ENCODE data around the gene PLEKHM3.

The PLEKHM3 gene, protein sequence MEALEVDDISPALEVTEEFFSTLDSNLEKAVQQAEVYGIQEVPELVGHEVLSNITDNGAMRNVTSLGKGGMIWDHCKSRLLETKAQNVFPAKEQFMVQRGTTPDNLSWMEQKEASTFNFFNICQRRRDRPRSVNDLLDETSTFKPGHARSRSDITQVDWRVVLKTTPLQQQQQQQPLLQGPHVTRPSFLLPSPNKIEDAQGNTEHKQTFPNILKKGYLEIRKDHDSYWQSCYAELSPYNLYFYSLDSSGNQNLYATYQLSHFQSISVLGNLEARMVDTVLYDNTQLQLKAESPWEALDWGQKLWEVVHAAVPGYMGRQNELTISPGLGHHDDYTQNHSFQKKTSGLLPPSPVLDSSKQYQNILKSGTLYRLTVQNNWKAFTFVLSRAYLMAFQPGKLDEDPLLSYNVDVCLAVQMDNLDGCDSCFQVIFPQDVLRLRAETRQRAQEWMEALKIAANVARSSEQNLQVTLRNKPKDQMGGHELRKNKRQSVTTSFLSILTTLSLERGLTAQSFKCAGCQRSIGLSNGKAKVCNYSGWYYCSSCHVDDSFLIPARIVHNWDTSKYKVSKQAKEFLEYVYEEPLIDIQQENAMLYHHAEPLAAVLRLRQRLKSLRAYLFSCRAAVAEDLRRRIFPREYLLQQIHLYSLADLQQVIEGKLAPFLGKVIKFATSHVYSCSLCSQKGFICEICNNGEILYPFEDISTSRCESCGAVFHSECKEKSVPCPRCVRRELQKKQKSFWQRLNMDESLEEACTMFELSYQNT

DNA sequence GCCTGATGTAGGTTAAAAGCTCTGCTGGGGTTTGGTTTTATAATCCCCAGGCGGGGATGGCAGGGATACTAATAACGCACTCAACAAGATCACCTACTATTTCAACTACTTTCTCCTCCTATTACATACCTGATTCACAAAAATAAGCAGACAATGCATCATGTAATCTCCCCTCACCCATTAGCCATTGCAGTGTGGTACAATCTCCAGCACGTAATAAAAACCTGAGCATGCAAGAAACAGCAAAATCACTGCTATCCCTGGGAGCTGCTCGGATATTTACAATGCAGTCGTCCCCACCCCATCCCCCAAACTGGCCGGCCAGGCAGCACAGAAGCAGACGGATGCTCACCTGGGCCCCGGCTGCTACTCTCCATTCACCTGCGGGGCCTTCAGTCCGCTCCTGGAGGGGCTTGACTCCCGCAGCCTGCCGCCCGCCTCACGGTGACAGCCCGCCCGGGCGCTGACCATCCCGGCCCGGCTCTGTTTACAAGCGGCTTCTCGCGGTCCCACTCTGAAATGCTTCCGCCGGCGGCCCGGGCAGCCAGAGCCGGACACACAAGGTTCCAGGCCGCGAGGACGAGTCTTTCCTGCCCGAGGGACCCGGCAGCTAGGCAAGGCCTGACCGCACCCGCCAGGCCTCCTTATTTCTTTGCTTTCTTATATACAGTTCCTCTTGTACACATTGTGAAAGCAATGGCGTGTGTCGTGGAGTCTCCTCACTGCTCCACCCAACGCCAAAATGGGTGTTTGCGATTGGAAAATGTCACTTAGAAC is at the start of gene PLEKHM3:
Gene PLEKHM3 (minus strand): TSS at position 491 of the 777 bp plus-strand sequence. CDS start 23,888 bp downstream, outside the sequence.
- peak within 1 kb of the TSS; percentile 92 for H3K4me3 Mint-ChIP-seq
- ATAC-seq (peak; percentile 95), DNase-seq (ENCODE audit: low spot score in 2 of 2) (peak; percentile 83 to 93)
- H3K36me3 Mint-ChIP-seq: no peaks in the 10 kb centered on the region
- H3K4me1 Mint-ChIP-seq: peaks cover 15% of the 10 kb centered on the region
- peak within 1 kb of the TSS; percentile 95 for H3K27ac Mint-ChIP-seq
- no peaks in the 10 kb centered on the region for H3K9me3 Mint-ChIP-seq

GRCh38 chr2:208074610-208075356 is 49.5 kb upstream of the PLEKHM3 start:
- Mint-ChIP-seq H3K36me3 (no peaks in the 10 kb centered on the region), H3K27ac (no peak overlapping the region), H3K4me3 (no peak overlapping the region), H3K9me3 (peaks cover 2% of the 10 kb centered on the region), H3K4me1 (no peaks in the 10 kb centered on the region)
- ATAC-seq: no peak
- no peak for DNase-seq (ENCODE audit: low spot score in 2 of 2)

DNA sequence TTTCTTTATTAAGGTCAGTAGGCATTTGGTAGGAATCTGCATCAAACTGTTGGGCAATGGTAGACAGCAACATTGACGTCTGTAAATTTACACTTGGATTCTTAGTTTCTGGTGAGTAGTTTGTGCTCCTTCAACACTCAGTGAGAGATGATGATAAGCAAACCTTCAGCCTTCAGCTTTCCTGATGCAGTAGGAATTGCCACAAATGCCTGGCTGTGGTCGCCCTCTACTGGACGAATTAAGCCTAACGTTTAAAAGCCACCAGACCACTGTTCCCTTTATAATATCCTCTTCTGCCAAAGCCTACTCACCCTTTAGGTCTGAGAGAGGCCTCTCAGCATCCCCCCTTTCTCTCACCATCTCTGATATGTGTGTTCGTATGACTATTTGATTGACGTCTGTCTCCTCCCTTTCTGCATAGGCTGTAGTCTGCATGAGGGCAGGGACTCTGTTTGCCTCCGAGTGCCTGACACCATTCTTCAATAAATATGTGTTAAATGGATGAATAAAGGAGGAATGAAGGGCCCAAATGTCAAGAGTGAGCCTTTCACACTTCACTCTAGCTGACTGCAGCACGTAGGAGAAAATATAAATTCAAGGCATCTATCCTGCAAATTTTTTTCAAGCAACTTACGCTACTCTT is 47.0 kb upstream of the PLEKHM3 start:
- Mint-ChIP-seq H3K4me3 (no peak overlapping the region), H3K4me1 (no peaks in the 10 kb centered on the region), H3K36me3 (no peaks in the 10 kb centered on the region), H3K27ac (no peak overlapping the region), H3K9me3 (no peaks in the 10 kb centered on the region)
- peak; percentile 31 to 71 for DNase-seq (ENCODE audit: low spot score in 2 of 2)
- ATAC-seq: peak; percentile 72

DNA sequence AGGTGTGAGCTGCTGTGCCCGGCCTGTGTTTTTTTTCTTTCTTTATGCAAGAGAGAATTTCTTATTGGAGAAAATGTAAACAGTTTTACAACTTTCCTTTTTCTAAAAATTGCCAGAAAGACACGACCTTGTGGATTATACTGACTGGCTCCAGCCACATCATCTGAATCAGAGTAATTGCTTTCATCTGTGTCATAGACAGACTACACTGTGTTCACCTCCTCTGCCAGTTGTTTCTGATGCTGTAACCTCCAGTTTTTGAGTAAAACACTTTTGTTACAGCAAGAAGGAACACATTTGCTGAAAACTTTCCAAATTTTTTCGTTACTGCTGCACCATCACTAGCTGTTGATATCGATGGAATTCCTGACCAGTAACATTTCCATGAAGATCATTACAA is 43.9 kb upstream of the PLEKHM3 start:
- ATAC-seq: no peak

DNA sequence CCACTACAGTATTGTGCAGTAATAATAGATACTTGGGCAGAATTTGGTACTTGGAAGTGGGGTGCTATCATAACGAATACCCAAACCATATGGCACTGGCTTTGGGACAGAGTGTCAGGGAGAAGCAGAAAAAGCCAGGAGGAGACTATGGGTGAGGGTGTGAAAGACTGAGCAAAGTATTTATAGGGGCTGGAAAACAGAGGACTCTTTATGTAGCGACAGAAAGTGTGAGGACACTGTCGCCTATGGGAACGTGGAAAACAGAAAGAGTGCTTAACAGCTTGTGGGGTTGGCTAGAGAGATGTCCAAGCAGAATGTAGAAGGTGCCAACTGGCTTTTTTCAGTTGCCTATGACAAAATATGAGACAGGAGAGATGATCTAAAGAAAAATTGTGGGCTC is 40.7 kb upstream of the PLEKHM3 start:
- Mint-ChIP-seq H3K9me3 (no peaks in the 10 kb centered on the region), H3K27ac (no peak overlapping the region), H3K4me1 (no peaks in the 10 kb centered on the region), H3K4me3 (no peak overlapping the region), H3K36me3 (no peaks in the 10 kb centered on the region)
- ATAC-seq (no peak), DNase-seq (ENCODE audit: low spot score in 2 of 2) (no peak)

More for the DNA sequence above, 43.9 kb upstream of the PLEKHM3 start:
- no peak for DNase-seq (ENCODE audit: low spot score in 2 of 2)
- Mint-ChIP-seq H3K4me3 (no peak overlapping the region), H3K36me3 (no peaks in the 10 kb centered on the region), H3K27ac (no peak overlapping the region), H3K9me3 (no peaks in the 10 kb centered on the region), H3K4me1 (no peaks in the 10 kb centered on the region)

DNA sequence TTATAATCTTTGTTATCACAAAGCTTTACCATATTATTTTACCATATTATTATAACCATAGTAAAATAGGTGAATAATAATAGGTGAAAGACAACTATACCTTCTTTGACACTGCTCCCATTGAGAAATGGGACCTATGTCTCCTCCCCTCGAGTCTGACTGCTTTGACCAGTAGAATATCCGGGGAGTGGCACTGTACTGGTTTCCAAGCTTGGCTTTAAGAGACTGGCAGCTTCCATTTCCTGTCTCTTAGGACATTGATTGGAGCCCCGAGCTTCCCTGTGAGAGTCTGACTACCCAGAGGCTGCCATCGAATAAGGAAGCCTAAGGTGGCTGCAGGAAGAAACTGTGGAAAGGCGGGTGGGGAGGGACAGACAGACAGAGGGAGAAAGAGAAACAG is 40.1 kb upstream of the PLEKHM3 start:
- no peaks in the 10 kb centered on the region for H3K9me3 Mint-ChIP-seq
- no peak overlapping the region for H3K27ac Mint-ChIP-seq
- no peaks in the 10 kb centered on the region for H3K36me3 Mint-ChIP-seq
- H3K4me1 Mint-ChIP-seq: no peaks in the 10 kb centered on the region
- no peak overlapping the region for H3K4me3 Mint-ChIP-seq
- DNase-seq (ENCODE audit: low spot score in 2 of 2) (no peak), ATAC-seq (no peak)

DNA sequence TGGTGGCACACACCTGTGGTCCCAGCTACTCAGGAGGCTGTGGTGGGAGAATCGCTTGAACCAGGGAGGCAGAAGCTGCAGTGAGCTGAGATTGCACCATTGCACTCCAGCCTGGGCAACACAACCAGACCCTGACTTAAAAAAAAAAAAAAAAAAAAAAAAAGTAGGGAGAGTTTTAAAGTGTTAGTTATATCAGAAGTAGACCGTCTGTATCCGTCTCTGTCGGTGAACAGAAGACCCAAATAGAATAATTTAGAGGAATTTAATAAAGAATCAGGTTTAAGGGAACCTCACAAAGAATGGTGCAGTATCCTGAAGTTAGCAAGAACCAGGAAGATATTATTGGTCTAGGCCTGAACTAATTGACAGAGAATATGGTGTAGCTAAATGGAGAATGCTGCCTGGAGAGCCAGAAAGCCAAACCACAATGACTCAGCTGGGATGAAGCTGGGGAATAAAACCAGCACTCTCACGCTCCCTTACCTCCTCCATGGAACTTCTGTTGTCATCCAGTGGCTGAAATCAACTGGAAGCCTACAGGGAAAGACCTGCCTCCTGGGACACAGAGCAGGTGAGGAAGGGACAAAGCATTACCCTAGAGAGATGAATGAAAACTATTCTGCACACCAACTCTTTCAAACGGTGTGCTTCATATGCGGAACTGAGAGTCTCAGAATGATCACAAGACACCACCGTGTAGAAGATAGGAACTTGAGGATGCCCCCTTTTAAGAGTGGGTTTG is 39.1 kb upstream of the PLEKHM3 start:
- DNase-seq (ENCODE audit: low spot score in 2 of 2): no peak
- Mint-ChIP-seq H3K4me1 (no peaks in the 10 kb centered on the region), H3K9me3 (no peaks in the 10 kb centered on the region), H3K4me3 (no peak overlapping the region), H3K27ac (no peak overlapping the region), H3K36me3 (no peaks in the 10 kb centered on the region)
- ATAC-seq: no peak

- H3K27ac Mint-ChIP-seq: no peak overlapping the region
- ATAC-seq: no peak
- H3K36me3 Mint-ChIP-seq: no peaks in the 10 kb centered on the region
- no peak overlapping the region for H3K4me3 Mint-ChIP-seq
- H3K4me1 Mint-ChIP-seq: no peaks in the 10 kb centered on the region
- DNase-seq (ENCODE audit: low spot score in 2 of 2): no peak
- no peaks in the 10 kb centered on the region for H3K9me3 Mint-ChIP-seq
These were observed 37.6 kb upstream of the PLEKHM3 start for GRCh38 chr2:208062961-208063360.

DNA sequence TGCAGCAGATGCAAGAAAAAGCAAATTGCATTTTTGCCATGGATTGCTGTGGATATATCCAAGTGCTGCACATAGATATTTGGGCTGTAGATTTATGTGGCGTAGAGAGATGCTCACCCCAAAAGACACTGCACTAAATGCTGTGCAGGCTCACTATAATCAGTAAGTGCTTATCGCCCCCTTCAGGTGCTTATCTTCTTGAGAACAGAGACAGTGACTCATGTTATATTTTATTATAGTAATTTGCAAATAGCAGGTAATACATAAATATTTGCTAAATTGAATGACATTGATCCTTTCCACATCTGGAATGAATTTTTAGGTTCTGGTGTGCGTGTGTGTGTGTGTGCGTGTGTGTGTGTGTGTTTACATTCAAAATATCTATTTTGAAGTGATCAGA is 36.8 kb upstream of the PLEKHM3 start:
- Mint-ChIP-seq H3K27ac (no peak overlapping the region), H3K4me3 (no peak overlapping the region), H3K9me3 (no peaks in the 10 kb centered on the region), H3K36me3 (no peaks in the 10 kb centered on the region), H3K4me1 (no peaks in the 10 kb centered on the region)
- ATAC-seq (no peak), DNase-seq (ENCODE audit: low spot score in 2 of 2) (no peak)

DNA sequence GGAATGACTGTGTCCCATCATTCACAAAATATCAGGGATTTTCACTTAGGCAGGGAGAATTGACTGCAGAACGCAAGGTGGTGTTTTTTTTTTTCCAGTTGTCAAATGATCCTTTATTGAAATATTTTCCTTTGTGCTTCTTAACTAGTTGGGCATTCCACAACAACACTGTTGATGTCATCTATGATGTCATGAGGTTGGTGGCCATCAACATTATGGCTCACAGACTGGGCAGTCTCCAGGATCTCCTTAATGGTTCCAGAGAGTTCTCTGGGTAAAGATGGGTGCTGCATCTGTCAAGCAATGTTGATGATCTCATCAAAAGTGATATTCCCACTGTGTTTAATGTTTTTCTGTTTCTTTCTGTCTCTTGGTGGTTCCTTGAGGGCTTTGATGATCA is 31.8 kb upstream of the PLEKHM3 start:
- DNase-seq (ENCODE audit: low spot score in 2 of 2) (no peak), ATAC-seq (no peak)
- Mint-ChIP-seq H3K4me1 (no peaks in the 10 kb centered on the region), H3K9me3 (no peaks in the 10 kb centered on the region), H3K4me3 (no peak overlapping the region), H3K36me3 (no peaks in the 10 kb centered on the region), H3K27ac (no peak overlapping the region)

DNA sequence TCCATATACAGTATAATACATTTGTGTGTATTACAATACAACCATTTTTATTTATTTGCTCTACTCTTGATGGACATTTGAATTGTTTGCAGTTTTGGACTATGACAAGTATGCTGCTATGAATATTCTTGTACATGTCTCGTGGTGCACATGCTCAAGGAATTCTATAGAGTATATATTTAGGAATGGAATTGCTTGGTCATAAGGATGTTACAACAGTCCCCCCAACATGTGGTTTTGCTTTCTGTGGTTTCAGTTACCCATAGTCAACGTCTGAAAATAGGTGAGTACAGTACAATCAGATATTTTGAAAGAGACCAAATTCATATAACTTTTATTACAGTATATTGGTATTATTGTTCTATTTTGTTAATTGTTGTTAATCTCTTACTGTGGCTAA is 24.1 kb upstream of the PLEKHM3 start:
- Mint-ChIP-seq H3K4me1 (no peaks in the 10 kb centered on the region), H3K4me3 (no peak overlapping the region), H3K36me3 (no peaks in the 10 kb centered on the region), H3K27ac (no peak overlapping the region), H3K9me3 (no peaks in the 10 kb centered on the region)
- DNase-seq (ENCODE audit: low spot score in 2 of 2): no peak
- ATAC-seq: no peak

DNA sequence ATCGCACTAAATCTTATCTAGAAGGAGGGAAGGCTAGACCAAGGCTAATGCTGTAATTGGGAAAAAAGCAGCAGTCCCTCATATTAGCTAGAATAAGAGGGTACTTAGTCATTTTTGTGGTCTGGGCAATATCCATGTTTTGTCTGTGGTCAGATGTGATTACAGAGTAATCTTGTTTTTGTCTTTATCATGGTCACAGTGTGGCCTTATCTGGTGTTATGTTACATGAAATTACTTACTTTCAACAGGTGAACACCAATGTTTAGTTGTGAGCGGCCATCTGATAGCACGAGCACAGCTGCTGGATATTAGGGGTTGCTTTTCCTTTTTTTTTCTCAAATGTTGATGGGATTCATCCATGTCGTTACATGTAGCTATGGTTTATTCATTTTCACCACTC is 23.7 kb upstream of the PLEKHM3 start:
- ATAC-seq (no peak), DNase-seq (ENCODE audit: low spot score in 2 of 2) (no peak)
- Mint-ChIP-seq H3K36me3 (no peaks in the 10 kb centered on the region), H3K4me1 (no peaks in the 10 kb centered on the region), H3K9me3 (no peaks in the 10 kb centered on the region), H3K4me3 (no peak overlapping the region), H3K27ac (no peak overlapping the region)

DNA sequence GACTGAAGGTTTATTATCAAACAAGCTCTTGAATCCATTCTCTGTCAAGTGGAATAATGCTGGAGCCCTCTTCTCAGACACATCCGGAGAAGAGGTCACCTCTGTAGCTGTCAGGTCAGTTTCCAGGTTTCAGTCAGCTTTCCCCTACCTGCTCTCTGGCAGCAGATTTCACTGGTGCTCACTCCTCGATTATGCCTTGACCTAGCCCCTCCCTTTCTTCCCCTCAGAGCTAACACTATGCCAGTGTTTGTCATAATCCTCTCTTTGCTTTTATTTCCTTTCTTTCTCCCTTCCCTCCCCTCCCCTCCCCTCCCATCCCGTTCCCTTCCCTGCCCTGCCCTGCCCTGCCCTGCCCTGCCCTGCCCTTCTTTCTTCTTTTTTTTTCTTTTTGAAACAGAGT is 22.5 kb upstream of the PLEKHM3 start:
- ATAC-seq: no peak
- no peak for DNase-seq (ENCODE audit: low spot score in 2 of 2)
- Mint-ChIP-seq H3K36me3 (no peaks in the 10 kb centered on the region), H3K4me3 (no peak overlapping the region), H3K4me1 (no peaks in the 10 kb centered on the region), H3K9me3 (no peaks in the 10 kb centered on the region), H3K27ac (no peak overlapping the region)

- Mint-ChIP-seq H3K36me3 (no peaks in the 10 kb centered on the region), H3K9me3 (no peaks in the 10 kb centered on the region), H3K4me3 (no peak overlapping the region), H3K27ac (no peak overlapping the region), H3K4me1 (no peaks in the 10 kb centered on the region)
- DNase-seq (ENCODE audit: low spot score in 2 of 2) (no peak), ATAC-seq (no peak)
These were observed 21.4 kb upstream of the PLEKHM3 start for GRCh38 chr2:208046686-208047085.
